Activated CD4-positive, alpha-beta T cell treated with anti-CD3 and anti-CD28 coated beads, Interleukin-2, amount 50 U/mL, for 24 hours (primary cell): Measurements from ENCODE around the gene FAM163A.
A peak's percentile ranks its signal among the peaks of the same experiment; 100 is the strongest.
"Not testable (repeated sequence)": the region's sequence is repeated elsewhere in the genome, so short reads cannot be mapped to it uniquely, and the experiment has no call there.

Experiments used
- DNase-seq, 2 donors: peaks; one replicate each; pipeline ENCODE4 v3.0.0-alpha.2; 2020; ENCODE audit warnings: low read depth in 1 of 2, low spot score in 1 of 2

The FAM163A gene

DNA sequence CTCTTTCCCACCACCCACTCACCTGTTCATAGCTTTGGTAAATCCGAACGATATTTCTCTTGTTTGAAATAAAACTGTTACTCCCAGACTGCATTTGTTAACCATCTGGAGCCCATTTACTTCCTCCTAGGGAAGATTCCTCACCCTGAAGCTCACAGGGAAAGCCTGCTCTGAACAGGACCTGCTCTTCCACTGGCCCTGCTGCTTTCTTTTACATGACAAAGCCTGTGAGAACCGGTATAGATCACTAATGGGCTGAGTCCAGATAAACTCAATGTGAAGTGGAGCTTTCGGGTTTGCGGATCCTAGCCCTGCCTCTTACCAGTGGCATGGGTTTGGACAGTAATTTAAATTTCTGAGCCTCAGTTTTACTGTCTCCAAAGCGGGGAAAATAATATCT lies 45.2 kb downstream of the FAM163A start:
- DNase-seq = no peak

DNA sequence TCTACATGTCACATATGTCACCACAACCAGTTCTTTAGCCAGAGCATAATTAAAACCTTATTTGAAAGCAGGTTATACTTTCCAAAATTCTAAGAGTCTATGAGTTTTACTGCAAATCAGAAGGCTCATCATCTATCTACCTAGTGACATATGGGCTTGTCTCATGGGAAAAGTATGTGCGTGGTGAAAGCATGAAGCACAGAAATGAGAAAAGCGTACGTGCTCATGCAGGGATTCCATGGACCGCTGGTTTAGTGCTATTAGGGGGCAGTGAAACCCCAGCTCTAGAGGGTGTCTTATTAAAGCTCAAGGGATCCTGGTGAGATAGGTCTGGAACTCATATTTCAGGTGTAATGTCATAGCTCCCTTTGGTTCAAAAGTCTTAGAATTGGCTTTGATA lies 50.2 kb downstream of the FAM163A start:
- DNase-seq = no peak

DNA sequence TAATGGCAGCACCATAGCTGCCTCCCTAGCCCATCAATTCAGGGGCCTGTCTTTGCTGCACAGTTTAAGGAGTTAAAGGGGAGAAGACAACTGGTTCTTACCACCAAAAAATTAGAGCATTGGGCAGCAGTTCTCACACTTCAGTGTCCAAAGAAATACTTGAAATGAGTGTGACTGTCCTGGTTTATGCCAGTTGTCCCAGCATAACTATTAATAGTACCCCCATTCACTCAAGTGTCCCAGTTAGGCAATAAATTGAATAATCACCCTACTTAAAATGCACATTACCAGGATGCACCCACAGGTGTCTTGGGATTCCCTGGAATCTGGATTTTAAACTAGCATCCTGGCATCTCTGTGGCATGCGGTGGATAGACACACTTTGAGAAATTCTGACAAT lies 51.1 kb downstream of the FAM163A start:
- no peak for DNase-seq

DNA sequence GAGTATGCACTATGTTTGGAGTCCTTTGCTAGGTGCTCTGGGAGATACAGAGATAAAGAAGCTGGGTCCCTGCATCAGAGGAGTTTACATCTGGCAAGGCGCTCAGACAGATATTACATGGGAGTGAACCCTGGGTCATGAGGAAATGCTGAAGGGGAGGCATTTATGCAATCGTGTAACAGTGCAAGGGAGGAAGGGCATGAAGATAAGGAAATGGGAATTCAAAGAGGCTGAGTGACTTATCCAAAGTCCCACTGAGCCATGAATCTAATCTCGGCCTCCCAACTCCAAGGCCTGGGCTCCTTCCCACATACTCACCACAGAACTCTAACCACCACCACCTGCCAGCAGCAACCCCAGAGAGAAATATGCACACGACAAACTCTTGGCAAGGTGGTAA lies 51.6 kb downstream of the FAM163A start:
- no peak for DNase-seq

DNA sequence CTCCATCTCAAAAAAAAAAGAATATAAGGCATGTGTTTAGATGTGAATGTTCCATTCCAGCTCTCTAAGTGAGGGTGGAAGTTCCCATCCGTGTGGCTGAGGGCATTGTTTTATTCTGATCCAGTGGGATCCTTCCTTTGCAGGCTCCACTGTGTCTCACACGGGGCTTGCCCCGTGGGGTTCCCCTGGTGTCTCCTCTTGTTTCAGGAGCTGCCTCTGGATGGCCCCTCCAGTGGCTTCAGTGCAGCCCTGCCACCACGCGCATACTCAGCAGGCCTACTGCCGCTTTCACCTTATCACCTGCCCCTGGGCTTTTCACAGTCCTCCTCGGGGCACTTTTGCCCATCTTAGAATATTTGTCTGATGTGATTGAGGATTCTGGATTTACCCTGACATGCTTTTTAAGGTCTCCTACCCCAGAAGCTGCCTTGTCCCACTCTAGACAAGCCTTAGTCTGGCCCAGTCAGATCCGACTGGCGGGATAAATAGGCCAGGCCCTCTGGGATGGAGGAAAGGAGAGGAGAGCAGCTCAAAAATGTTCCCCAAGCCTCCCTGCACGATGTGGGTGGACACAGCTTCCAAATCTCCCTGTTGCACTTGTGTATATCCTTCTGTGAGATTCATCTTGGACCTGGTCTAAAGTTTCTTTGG lies 55.2 kb downstream of the FAM163A start:
- no peak for DNase-seq

DNA sequence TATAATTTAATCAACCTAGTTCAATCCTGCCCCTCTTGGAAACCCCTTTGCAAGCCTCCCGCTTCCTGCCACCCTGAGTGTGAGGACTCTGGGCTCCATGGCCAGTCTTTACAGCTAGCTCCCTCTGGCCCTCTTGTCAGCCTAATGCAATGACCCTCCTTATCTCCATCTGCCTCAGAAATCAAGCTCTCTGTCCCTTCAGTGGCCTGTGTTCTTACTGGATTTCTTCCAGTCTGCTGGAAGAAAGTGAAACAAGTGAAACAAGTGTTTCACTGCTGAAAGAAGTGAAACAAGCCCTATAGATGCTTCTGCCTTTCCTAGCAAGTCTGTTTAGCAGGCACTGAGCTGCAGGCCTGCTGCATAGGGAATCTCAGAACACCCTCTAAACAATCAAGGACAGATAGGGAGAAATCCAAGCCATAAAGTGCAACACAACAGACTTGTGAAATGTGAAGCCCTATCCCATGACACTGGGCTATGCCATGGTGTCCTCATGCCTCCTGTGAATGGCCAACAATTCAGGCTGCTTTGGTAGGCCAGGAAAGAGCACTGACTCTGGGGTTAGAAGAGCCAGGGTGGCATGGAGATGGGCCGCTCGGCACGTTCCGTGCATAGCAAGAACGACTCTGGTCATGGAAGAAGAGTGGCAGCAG lies 55.9 kb downstream of the FAM163A start:
- DNase-seq = no peak

DNA sequence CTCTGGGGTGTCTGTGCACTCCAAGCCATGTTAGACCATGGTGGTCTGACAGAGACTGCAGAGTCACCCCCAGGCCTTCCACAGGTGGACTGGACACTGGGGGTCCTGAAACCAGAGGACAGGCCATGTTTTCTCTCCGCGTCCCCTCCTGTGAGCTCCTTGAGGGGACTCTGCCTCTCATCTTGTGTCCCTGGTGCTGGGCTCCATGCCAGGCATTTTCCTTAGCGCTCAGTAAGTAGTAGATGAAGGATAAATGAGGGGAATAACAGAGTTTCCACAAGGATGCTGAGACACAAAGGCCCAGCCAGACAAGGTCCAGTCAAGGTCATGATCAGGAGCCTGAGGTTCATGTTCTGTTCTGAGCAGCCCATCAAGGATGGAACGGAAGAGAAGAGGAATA lies 57.4 kb downstream of the FAM163A start:
- DNase-seq = no peak

DNA sequence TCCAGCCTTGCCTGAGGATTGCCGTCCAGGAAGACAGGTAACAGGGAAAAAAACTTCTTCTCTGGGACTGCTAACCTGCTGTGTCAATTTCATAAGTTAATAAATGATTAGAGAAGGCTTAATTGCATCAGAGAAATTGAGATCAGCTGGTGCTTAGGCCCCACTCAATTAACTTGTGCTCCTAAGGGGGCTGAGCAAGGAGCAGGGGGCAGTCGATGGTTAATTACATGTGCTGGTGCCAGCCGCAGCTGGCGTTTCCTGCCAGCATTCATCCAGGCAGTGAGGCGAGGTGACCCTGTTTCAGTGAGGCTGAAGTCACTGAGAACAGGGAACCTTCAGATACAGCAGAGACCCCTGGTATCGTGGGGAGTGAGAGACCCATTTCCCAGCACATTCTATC lies 60.0 kb downstream of the FAM163A start:
- DNase-seq = no peak

DNA sequence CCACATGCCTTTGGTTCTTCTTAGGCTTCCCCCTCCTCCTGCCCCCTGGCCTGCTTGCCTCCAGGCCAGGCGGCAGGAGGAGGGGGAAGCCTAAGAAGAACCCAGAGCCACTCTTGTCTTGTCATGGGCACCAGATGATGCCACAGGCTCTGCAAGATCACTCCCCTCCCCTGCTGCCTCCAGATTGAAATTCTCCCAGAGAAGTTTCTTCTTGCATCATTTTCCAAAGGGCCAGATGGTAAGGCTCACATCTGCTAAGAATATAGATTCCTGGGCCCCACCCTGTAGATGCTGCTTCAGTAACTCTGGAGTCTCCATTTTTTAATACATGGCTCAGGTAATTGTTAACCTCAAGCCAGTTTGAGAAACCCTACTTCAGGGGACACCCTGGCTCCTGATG lies 60.8 kb downstream of the FAM163A start:
- DNase-seq = no peak

DNA sequence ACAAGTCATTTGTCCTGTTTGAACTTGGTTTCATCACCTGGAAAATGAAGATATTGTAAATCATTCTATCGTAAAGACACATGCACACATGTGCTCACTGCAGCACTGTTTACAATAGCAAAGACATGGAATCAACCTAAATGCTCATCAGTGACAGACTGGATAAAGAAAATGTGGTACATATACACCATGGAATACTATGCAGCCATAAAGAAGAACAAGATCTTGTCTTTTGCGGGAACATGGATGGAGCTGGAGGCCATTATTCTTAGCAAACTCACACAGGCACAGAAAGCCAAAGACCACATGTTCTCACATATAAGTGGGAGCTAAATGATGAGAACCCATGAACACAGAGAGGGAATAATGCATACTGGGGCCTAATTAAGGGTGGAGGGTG lies 61.3 kb downstream of the FAM163A start:
- not testable (repeated sequence) for DNase-seq

DNA sequence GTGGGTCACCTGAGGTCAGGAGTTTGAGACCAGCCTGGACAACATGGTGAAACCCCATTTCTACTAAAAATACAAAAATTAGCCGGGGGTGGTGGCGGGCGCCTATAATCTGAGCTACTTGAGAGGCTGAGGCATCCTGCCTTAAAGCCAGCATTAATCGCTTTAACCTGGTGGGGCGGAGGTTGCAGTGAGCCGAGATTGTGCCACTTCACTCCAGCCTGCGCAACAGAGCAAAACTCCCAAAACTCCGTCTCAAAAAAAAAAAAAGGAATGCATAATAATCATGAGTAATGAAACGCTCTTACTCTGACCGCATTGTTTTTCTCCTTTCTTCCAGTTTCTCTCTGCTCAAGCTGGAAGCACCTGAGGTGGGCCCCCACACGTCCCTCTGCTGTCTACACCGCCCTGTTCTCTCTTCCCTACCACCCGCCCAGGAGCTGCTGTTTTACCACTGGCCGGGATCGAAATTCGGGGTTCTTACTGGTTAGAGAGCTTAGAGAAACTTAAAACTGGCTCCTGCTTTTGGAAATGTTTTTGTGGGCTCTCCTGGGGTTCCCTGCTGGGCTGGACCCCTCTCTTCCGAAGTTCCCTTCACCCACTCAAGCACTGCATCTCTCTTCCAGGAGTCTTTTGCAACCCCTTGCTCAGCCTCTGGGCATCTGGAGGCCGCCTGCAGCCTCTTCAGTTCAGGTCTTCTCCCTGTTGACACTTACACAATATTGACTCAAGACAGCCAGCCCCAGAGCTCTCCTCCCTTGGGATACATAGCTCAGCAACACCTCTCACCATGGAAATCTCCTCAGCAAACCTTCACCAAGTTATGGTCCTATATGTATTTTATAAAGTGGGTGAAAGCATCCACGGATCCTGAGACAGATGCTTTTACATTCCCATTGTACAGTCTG lies 62.5 kb downstream of the FAM163A start:
- no peak for DNase-seq

DNA sequence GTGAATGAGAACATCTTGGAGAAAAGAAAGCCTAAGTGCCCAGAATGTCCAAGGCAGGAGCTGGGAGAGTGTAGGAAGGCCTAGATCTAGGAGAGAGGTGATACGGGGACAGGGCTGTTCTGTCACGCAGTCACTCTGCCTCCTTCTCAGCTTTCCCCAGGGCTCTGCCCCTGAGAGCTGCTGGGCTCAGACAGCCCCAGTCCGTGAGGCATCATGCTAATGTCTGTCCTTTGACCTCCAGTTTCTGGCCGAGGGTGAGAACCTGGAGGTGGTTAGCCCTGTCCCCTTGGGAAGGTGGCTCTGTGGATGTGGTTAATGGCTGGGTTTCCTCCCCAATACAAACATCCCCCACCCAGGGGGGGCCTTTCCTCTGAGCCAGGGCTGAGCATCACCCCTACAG lies 63.2 kb downstream of the FAM163A start:
- DNase-seq = no peak

DNA sequence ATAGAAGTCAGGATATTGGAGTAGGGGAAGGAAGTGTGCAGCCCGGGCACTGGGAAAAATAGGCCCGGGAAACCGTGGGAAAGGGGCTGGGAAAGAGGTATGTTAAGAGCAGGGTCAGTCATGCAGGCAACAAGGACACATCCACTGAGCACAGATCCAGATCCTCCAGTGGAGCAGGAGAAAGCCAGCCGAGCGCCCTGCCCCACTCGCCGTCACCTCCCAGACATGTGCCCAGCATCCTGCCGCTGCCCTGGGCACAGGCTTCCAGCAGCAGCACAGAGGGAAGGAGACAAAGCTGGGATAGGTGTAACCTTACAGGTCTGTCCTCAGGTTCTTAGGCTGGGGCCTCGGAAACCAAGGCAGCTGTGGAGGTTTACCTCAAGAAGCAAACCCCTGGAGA lies 64.2 kb downstream of the FAM163A start:
- DNase-seq = no peak

DNA sequence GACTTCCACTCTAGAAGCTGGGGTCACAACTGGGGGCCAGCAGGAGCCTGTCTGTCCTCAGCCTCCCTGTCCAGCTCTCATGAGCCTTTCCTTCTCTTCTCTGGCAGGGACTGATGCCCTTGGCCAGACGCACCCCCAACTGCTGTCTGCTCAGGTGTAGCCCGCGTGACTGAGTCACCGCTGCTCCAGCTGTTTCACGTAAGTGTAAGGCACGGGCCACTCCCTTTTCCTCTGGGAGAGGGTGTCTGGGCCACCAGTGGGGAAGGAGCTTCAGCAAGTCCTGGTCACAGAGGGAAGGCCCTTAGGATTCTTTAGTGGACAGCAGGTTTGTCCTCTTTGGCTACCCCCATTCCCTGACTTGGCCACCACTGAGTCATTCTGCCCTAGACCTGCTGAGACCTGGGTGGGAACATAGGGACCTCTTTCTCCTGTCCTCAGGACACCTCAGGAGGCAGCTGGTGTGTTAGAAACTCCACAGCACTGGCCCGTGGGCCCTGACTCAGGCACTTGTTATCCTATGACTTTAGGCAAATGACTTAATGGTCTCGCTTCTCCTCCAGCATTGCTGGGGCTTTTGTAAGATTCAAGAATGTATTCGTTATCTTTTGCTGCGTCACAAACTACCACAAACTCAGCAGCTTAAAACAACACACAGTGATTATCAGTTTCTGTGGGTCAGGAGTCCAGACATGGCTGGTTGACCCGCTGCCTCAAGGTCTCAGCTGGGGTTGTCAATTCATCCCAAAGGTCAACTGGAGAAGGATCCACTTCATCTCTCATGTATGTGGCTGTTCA lies 64.8 kb downstream of the FAM163A start:
- DNase-seq = no peak

DNA sequence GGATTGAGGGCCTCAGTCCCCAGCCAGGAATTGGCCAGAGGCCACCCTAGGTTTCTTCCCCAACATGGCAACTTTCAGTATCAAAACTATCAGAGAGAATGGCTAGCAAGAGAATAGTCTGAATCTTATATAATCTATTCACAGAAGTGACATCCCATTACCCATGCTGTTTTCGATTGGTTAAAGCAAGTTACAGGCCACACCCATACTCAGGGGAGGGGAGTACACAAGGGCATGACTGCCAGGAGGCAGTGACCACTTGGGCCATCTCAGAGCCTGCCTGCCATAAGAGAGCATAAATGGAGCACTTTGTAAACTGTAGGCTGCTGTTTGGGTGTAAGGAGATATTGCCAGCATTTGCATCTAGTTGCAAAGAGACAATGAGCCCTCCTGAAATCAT lies 65.4 kb downstream of the FAM163A start:
- DNase-seq = no peak

DNA sequence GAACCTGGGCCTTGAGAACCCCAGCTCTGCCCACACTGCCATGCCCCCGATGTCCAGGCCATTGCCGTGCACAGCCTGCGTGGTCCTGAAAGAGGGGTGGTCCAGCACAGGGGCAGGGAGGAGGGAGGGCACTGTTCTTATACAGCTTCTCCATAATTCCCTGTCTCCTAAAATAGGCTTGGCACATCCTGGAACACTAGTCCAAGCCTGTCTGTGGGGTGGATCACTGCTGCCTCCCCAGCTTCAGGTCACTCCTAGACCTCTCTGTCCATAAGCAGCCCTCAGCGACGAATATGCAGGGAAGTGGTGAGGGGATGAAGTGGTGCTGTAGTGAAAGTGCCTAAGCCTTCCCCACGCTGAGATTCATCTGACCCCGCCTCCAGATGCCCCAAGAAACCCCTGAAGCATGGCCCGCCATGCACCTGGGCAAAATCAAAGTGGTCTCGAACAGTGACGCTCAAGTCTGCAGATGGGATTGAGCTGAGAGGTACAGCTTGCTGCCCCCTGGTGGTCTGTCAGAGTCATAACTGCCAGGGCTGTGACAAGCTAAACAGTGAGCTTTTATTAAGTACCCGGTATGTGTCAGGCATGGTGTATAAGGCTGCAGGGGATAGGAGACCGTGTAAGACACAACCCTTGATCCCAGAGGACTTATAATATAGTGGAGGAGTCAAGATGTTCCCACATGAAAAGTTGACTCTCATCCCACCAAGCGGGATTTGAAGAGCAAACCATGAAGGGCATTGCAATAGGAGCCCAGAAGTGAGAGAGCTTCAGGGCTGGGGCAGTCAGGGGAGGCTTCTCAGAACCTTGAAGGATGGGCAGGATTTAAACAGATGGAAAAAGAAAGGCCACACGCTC lies 66.6 kb downstream of the FAM163A start:
- DNase-seq = peak; percentile 32 to 43

DNA sequence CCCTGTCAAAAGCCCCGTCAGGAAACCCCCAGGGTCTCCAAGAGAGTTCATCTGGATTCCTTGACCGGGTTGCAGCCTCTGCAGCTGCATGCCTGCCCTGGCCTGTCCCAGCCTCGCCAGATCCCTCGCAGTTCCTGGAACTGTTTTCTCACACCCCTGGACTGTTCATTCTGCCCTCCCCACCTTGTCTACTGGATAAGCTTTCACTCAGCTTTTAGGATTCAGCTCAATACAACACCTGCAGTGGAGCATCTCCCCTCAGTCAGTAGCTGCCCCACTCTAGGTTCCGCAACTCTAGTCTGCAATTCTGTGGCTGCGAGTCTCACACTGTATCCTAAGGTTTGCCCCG lies 67.2 kb downstream of the FAM163A start:
- DNase-seq = no peak

DNA sequence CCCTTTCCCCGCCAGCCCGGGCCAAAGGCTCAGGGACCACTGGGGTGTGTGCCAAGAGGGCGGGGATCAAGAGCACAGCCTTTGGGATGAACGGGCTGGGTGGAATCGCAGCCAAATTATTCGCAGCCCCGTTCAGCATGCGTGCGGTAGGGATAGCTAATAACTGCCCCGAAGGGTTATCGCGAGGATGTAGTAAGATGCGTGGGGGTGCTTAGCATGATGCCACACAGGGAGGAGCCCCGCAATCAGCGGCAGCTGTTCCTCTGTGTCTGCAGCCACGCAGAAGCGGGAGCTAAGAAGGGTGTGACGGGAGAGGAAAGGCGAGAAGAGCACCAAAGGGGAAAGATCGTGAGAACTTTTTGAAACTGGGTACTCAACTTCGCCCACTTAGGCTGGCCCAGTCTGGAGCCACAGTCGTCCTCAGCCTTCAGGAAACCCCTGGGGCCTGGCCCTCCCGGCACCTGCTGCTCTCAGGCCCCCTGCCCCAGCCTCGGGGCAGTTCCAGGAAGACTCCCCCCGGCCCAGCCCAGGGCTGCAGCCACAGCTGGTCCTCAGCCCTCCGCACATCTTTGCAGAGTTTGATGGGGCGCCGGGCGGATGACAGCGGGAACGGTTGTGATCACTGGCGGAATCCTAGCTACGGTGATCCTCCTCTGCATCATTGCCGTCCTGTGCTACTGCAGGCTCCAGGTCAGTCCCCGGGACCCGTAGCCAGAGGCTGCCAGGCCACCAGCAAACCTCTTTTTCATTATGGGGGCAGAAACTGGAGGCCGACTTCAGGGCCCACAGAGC lies 69.6 kb downstream of the FAM163A start:
- DNase-seq = no peak

DNA sequence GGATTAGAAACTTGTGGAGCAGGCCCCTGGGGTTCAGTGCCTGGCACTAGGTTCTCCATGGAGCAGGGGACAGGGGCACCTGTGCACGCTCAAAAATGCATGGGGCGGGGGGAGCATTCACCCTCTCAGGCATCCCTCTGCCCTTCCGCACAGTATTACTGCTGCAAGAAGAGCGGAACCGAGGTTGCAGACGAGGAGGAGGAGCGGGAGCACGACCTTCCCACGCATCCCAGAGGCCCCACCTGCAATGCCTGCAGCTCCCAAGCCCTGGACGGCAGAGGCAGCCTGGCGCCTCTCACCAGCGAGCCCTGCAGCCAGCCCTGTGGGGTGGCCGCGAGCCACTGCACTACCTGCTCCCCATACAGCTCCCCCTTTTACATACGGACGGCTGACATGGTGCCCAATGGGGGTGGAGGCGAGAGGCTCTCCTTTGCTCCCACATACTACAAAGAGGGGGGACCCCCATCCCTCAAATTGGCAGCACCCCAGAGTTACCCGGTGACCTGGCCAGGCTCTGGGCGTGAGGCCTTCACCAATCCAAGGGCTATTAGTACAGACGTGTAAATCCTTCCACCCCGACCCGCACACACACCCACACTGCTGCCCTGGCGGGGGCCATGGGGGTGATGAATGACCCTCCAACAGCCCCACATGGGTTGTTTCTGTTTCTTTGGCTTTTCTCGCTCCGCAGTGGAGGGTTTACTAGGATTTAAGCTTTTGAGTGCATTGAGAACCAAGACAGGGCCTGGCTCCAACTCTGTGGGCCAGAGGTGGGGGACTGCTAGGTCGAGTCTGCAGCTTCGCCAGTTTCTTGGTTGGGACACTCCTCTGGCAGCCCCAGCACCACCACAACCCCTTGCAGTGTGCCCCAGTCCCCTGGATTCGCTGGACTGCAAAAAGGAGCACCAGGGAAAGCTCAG lies 70.8 kb downstream of the FAM163A start:
- no peak for DNase-seq
